M059J (cell line): ENCODE data around the gene HES4. TPM values are rescaled to one million over a fixed set of nuclear protein-coding genes. Genes with fewer than 3 reads are reported as not detected.
A peak's percentile ranks its signal among the peaks of the same experiment; 100 is the strongest.
"Not testable (repeated sequence)": the region's sequence is repeated elsewhere in the genome, so short reads cannot be mapped to it uniquely, and the experiment has no call there.

ENCODE experiments used
- DNase-seq: peaks from one replicate; pipeline ENCODE4 v3.0.0-alpha.2; 2012; ENCODE audit warnings: low read depth
- total RNA-seq: library from RNA; depleted of rRNA; stranded (reverse); fragments of >200 nt; shearing (Covaris generic); gene quantifications from 2 replicates; pipeline ENCODE4 v1.2.3, GENCODE V29; 2014

HES4 gene
- total RNA-seq, 1 experiment from 2014 or later: 51.8 TPM

DNA sequence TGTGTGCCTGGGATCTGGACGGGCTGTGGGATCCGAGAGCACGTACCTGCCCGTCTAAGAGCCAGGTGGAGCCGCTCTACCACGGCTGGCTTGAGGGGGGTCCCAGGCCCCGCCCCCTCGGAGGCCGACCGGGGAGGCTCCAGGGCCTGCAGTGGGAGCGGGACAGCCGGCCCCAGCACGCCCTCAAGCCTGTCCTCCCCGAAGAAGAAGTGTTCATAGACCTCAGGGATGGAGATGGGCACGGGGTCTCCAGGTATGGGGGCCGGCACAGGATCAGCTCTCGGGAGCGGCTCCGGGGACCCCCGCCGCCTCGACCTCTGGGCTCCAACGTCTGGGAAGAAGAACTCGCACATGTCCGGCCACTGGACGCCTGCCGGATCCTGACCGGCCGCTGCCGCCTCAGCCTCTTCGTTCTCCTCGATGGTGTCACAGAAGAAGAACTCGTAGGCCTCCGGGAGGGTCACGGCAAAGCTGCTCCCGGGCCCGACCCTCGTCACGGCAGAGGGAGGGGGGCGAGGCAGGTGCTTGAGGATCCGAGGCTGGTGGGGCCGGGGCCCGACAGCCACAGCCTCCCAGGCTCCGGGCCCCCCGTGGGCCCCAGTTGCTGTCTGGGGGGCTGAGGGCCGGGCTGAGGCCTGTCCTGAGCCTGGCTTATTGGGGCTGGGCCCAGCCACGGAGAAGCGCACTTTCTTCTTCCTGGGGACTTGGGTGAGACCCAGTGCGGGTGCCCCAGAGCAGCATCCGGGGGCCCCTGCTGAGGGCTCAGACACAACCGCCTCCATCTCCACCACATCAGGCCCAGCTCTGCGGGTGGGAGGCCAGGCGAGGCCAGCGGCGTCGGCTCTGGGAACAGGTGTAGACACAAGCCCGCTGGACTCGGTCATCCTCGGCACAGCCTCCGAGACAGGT, 20.8 kb downstream of the HES4 start:
- no peak for DNase-seq

- no peak for DNase-seq
Measured at GRCh38 chr1:978069-978834, 21.6 kb downstream of the HES4 start.

DNA sequence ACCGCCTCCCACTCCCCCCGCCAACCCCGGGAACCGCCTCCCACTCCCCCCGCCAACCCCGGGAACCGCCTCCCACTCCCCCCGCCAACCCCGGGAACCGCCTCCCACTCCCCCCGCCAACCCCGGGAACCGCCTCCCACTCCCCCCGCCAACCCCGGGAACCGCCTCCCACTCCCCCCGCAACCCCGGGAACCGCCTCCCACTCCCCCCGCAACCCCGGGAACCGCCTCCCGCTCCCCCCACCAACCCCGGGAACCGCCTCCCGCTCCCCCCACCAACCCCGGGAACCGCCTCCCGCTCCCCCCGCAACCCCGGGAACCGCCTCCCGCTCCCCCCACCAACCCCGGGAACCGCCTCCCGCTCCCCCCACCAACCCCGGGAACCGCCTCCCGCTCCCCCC, 23.1 kb downstream of the HES4 start:
- DNase-seq: not testable (repeated sequence)

DNA sequence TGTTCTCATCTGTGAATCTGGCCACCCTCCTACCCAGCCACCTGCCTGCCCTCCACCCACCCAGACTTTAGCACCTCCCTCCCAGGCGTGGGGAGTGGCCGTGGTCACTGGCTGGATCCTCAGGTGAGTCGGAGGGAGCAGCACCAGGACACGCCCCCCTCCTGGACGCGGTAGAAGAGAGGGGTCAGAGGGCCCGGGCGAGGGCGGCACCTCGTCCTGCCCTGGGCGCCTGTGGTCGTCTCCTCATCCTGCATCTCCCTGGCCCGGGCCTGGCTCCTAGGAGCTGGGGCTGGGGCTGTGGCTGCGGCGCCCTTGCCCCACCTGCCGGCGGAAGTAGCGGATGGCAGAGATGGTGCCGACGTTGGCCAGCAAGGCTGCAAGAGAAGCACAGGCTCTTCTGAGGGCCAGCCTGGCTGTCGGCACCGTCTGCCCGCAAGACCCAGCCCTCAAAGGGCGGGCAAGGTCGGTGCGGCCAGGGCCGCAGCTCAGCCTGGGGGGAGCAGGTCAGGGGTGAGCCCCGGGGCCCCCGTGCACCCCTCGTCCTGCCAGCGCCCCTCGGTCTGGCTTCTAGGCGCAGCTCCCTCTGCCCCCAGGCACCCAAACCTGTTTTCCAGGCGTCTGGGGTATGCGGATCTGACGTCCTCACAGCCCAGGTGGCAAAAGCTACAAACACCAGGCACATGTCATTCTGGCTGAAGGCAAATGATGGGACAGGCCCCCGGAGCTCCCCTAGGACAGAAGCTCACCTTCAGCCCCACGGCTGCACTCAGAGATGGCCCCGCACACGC, 23.8 kb downstream of the HES4 start:
- DNase-seq: peak; percentile 85

- no peak for DNase-seq
Measured at GRCh38 chr1:975365-975764, 24.5 kb downstream of the HES4 start.

GRCh38 chr1:974687-975328, 25.1 kb downstream of the HES4 start:
- DNase-seq: no peak

GRCh38 chr1:974293-974640, 25.6 kb downstream of the HES4 start:
- DNase-seq: no peak

- no peak for DNase-seq
Measured at GRCh38 chr1:973459-974292, 26.2 kb downstream of the HES4 start.

DNA sequence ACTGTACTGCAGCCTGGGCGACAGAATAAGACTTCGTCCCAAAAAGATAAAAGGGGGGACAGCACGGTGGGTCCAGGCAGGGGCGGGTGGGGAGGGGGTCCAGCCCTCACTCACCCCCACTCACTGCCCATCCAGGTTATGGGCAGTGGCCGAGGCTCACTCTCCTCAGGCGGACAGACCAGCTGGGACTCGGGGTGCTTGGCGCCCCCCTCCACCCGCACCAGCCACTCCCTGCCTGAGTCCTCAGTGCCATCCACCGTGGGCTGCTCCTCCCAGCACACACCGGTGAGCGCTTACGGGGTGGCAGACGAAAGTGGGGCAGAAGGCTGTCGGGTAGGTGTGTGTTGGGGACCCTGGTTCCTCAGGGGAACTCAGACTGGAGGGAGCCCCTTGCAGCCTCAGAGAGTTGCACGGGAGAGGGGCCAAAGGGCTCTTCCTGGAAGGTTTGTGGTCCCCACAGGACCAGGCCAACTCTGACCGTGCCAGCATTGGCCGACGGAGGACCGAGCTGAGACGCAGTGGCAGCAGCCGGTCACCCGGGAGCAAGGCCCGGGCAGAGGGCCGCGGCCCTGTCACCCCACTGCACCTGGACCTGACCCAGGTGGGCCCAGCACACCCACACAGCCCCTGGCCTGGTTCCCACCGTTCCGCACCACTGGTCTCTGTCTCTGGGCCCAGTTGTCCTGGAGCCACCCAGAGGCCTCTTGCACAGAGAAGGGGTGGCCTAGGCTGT, 27.0 kb downstream of the HES4 start:
- DNase-seq: no peak

DNA sequence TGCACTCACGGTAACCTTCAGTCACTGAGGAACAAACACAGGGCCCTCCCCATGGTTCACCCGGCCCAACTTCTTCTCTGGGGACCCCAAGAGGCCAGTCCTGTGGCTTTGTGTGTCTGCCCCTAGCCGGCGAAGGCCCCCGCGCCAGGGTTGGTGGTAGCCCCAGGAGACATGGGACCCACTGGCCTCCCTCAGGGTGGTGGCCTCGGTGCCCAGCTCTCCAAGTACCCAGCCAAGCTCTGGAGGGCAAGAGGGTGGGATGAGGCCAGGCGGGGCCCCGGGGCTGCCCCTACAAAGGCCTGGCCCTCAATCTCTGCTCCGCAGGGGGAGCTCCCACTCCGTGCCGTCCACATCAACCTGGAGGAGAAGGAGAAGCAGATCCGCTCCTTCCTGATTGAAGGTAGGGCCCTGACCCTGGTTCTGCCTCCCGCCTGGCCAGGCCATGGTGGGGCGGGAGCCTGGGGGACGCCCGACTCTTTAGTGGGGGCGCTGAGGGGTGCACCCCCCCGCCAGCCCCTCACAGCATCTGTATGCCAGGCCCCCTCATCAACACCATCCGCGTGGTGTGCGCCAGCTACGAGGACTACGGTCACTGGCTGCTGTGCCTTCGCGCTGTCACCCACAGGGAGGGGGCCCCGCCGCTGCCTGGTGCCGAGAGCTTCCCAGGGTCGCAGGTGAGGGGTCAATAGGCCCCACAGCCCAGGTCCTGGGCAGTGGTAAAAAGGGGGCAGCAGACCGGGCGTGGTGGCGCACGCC, 28.0 kb downstream of the HES4 start:
- DNase-seq: no peak

GRCh38 chr1:970973-971730, 28.7 kb downstream of the HES4 start:
- DNase-seq: no peak

- DNase-seq: no peak
Measured at GRCh38 chr1:970242-970972, 29.5 kb downstream of the HES4 start.

GRCh38 chr1:969260-969855, 30.5 kb downstream of the HES4 start:
- DNase-seq: no peak

- DNase-seq: no peak
Measured at GRCh38 chr1:967466-968343, 32.2 kb downstream of the HES4 start.

DNA sequence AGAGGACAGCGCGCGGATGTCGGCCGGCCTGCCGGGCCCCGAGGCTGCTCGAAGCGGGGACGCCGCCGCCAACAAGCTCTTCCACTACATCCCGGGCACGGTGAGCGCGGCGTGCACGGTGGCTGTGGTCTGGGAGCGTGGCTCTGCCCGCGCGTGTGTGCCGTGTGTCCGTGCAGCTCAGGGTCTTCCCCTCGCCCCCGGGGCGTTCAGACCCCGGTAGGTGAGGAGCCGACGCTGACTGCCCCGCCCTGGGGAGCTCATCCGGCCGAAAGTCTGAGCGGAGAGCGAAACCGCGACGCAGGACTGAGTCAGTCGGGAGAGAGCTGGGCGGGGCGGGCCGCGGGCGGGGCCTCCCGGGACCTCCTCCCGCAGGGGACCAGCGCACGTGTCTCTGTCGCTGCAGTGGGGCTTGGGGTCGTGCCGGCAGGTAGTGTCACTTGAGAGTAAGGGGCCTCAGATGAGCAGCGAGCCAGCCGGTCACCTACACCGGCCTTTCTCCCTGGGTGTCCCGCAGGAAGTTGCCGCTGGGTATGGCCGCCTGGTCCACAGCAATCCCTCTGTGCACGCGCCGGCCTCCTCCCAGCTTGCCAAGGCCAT, 33.1 kb downstream of the HES4 start:
- peak; percentile 83 for DNase-seq

DNA sequence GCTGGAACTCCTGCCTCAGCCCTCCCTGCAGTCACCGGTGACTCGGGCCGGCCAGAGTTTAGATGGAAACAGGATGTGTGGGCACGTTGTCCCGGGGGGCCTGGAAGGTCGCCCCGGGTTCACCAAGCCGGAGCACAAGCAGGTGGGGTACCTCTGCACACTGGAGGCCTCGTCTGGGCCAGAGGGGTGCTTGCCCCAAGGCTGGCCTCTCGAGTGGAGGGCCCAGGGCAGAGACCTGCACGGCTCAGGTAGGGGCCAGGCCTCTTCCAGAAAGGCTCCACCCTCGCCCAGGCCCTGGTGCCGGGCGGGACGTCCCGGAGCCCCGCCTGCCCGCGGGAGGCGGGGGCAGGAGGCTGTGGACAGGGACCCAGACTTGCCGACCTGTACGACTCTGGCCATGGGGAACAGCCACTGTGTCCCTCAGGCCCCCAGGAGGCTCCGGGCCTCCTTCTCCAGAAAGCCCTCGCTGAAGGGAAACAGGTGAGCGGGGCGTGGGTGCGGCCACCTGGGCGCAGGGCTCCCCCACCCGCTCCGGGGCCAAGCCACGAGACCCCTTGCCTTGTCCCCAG, 33.7 kb downstream of the HES4 start, which contains the start of gene PLEKHN1:
Gene PLEKHN1, plus strand, starts transcription at position 348 of the 569 bp plus-strand sequence. Its CDS starts 50 bp downstream, at position 398.
- peak; percentile 89 for DNase-seq
